PFSK-1 (cell line): ENCODE measurements around the gene TRIM34.

Experiments
- POLR2AphosphoS5 ChIP-seq: IDR thresholded peaks from 2 replicates; pipeline ENCODE4 v1.6.1; 2012; ENCODE audit warnings: low read depth, mild to moderate bottlenecking, control low read depth, low read length, moderate library complexity
- TAF1 ChIP-seq: IDR thresholded peaks from 2 replicates; pipeline ENCODE4 v1.6.1; 2012; ENCODE audit warnings: low read length, control low read depth, borderline replicate concordance; ENCODE audit not compliant: insufficient read depth
- TF ChIP-seq, protein P1 (sequence below), 2 experiments: IDR thresholded peaks; 2 replicates each; pipeline versions ENCODE4 v1.6.1 to v1.8.0; 2011 to 2012; ENCODE audit warnings: low read depth in 2 of 2, low read length in 2 of 2, control low read depth in 1 of 2, inconsistent platforms in 1 of 2, mild to moderate bottlenecking in 1 of 2, moderate library complexity in 1 of 2; ENCODE audit not compliant: insufficient read depth in 1 of 2

DNA sequence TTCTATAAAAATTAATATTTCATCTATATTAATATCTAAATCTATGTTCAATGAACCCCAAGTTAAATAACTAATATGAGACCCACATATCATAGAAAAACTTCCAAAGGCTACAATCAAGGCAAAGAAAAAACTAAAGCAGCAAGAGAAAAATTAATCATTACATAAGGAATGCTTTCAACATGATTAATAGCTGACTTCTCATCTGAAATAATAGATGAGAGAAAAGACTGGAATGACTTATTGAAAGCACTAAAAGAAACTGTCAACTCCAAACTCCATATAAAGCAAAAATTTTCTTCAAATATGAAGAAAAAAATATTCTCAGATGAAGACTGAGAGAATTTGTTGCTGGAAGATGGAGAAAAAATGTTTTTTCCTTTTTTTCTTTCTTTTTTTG, 47.0 kb downstream of the TRIM34 start:
- no peak for TF ChIP-seq POLR2AphosphoS5
- TF ChIP-seq TAF1: no peak
- TF ChIP-seq, protein P1, sequence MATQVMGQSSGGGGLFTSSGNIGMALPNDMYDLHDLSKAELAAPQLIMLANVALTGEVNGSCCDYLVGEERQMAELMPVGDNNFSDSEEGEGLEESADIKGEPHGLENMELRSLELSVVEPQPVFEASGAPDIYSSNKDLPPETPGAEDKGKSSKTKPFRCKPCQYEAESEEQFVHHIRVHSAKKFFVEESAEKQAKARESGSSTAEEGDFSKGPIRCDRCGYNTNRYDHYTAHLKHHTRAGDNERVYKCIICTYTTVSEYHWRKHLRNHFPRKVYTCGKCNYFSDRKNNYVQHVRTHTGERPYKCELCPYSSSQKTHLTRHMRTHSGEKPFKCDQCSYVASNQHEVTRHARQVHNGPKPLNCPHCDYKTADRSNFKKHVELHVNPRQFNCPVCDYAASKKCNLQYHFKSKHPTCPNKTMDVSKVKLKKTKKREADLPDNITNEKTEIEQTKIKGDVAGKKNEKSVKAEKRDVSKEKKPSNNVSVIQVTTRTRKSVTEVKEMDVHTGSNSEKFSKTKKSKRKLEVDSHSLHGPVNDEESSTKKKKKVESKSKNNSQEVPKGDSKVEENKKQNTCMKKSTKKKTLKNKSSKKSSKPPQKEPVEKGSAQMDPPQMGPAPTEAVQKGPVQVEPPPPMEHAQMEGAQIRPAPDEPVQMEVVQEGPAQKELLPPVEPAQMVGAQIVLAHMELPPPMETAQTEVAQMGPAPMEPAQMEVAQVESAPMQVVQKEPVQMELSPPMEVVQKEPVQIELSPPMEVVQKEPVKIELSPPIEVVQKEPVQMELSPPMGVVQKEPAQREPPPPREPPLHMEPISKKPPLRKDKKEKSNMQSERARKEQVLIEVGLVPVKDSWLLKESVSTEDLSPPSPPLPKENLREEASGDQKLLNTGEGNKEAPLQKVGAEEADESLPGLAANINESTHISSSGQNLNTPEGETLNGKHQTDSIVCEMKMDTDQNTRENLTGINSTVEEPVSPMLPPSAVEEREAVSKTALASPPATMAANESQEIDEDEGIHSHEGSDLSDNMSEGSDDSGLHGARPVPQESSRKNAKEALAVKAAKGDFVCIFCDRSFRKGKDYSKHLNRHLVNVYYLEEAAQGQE (IDR thresholded peaks at IDR 0.05; ENCODE audit: insufficient read depth in 1 of 2, low read depth in 2 of 2, low read length in 2 of 2): no peak
